Keratinocyte (primary cell): ENCODE results near the gene GLIS2.

ENCODE experiments used
- CTCF ChIP-seq, 3 experiments: IDR thresholded peaks in 1 of 3; conservative IDR thresholded peaks in 1 of 3; optimal IDR thresholded peaks in 1 of 3; 2 replicates in 2 of 3; 3 replicates in 1 of 3; pipeline versions ENCODE3 to v1.5.1; 2011; ENCODE audit warnings: low read length in 3 of 3, mild to moderate bottlenecking in 3 of 3, moderate library complexity in 2 of 3, control low read depth in 1 of 3, inconsistent platforms in 1 of 3; ENCODE audit not compliant: insufficient read depth in 2 of 3; ENCODE audit errors: extremely low read depth in 1 of 3
- EZH2 ChIP-seq: IDR thresholded peaks from one replicate; pipeline ENCODE4 v1.6.1; 2012; ENCODE audit warnings: inconsistent platforms, mild to moderate bottlenecking, low read length, moderate library complexity

DNA sequence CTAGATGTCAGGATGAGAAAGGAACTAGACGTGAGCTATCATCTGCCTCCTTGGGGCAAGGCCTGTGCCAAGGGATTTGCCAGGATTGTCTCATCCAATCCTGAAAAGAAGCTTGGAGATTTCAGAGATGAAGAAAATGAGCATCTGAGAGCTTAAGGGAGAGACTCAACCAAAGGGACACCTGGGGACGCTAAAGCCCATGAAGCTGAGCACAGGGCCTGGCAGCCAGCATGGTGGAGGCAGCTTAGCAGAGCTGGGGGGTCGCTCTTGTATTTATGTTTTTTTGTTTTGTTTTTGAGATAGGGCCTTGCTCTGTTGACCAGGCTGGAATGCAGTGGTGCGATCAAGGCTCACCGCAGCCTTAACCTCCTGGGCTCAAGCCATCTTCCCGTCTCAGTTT lies 18.4 kb upstream of the GLIS2 start:
- TF ChIP-seq CTCF (optimal IDR thresholded peaks at IDR 0.05 in 1 of 3, IDR thresholded peaks at IDR 0.05 in 1 of 3, conservative IDR thresholded peaks at IDR 0.05 in 1 of 3; ENCODE audit: extremely low read depth in 1 of 3, insufficient read depth in 2 of 3, low read length in 3 of 3) (no peak), EZH2 (no peak)
